Prostate gland (tissue), 2 donors: ENCODE data around the gene DNAJC1. TPM values are rescaled to one million over a fixed set of nuclear protein-coding genes. Genes with fewer than 3 reads are reported as not detected.
"Not testable (repeated sequence)": the region's sequence is repeated elsewhere in the genome, so short reads cannot be mapped to it uniquely, and the experiment has no call there.

ENCODE experiments used
- DNase-seq: peaks from one replicate; pipeline ENCODE4 v3.0.0-alpha.2; 2019; ENCODE audit warnings: low spot score
- H3K27ac ChIP-seq, 2 donors: fragments of 200-600 bp; sonication (generic); 2 replicates each; pipeline ENCODE4 v1.5.1; 2017 to 2019
- H3K27me3 ChIP-seq: fragments of 200-600 bp; sonication (generic); replicated peaks from 2 replicates; pipeline ENCODE4 v1.5.1; 2019; ENCODE audit not compliant: insufficient read depth
- H3K36me3 ChIP-seq, 2 donors: fragments of 200-600 bp; sonication (generic); 1 replicate in 1 of 2; 2 replicates in 1 of 2; pipeline versions ENCODE4 v1.5.1 to v1.8.1; 2017 to 2019
- H3K4me1 ChIP-seq: fragments of 200-600 bp; sonication (generic); replicated peaks from 2 replicates; pipeline ENCODE4 v1.5.1; 2019
- H3K4me3 ChIP-seq, 2 donors: fragments of 200-600 bp; sonication (generic); 2 replicates each; pipeline ENCODE4 v1.5.1; 2017 to 2019
- H3K9me3 ChIP-seq: fragments of 200-600 bp; sonication (generic); 2 replicates; pipeline ENCODE4 v1.5.1; 2017
- POLR2A ChIP-seq: fragments of 450-650 bp; IDR thresholded peaks from one replicate; pipeline ENCODE4 v1.6.1; 2016; ENCODE audit warnings: antibody characterized with exemption, mild to moderate bottlenecking
- POLR2AphosphoS5 ChIP-seq: sonication (generic); formaldehyde crosslinking; IDR thresholded peaks from one replicate; pipeline ENCODE4 v1.6.1; 2017; ENCODE audit warnings: antibody characterized with exemption
- WGBS: methylation state at CpG from one replicate; pipeline ENCODE4 v1.1.5; 2018; 5-methylcytosine and 5-hydroxymethylcytosine counted together
- intact Hi-C: fragments of 100-400 bp; cut with DNase I; formaldehyde crosslinking; loops from one replicate; pipeline ENCODE4 v1.14.2; 2022
- total RNA-seq, 2 donors: library from RNA; depleted of rRNA; stranded (reverse); fragments of >200 nt; gene quantifications; one replicate each; pipeline ENCODE4 v1.1.0, GENCODE V29; 2016
- TF ChIP-seq, protein P1 (sequence below), 4 experiments: fragments of 200-600 bp in 2 of 4; fragments of 450-650 bp in 2 of 4; sonication (generic) in 2 of 4; IDR thresholded peaks; 1 replicate in 3 of 4; 2 replicates in 1 of 4; pipeline ENCODE4 v1.5.1; 2016 to 2019; ENCODE audit warnings: antibody characterized with exemption in 4 of 4, mild to moderate bottlenecking in 2 of 4, moderate library complexity in 2 of 4

The DNAJC1 gene
- total RNA-seq, 2 donors from 2014 or later: 62.8 to 89.3 TPM

- no peak for DNase-seq
- no peaks in the 10 kb centered on the region for H3K4me1 ChIP-seq
- H3K27me3 ChIP-seq: no peaks in the 10 kb centered on the region
- intact Hi-C loops: no loop called here
- TF ChIP-seq, protein P1, sequence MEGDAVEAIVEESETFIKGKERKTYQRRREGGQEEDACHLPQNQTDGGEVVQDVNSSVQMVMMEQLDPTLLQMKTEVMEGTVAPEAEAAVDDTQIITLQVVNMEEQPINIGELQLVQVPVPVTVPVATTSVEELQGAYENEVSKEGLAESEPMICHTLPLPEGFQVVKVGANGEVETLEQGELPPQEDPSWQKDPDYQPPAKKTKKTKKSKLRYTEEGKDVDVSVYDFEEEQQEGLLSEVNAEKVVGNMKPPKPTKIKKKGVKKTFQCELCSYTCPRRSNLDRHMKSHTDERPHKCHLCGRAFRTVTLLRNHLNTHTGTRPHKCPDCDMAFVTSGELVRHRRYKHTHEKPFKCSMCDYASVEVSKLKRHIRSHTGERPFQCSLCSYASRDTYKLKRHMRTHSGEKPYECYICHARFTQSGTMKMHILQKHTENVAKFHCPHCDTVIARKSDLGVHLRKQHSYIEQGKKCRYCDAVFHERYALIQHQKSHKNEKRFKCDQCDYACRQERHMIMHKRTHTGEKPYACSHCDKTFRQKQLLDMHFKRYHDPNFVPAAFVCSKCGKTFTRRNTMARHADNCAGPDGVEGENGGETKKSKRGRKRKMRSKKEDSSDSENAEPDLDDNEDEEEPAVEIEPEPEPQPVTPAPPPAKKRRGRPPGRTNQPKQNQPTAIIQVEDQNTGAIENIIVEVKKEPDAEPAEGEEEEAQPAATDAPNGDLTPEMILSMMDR (IDR thresholded peaks at IDR 0.05): no peak
- no peak for TF ChIP-seq POLR2AphosphoS5
- no peak for TF ChIP-seq POLR2A
- WGBS: 97% methylated on average over 1 of the region's 1 CpG
- no peaks in the 10 kb centered on the region for H3K9me3 ChIP-seq
- no peak overlapping the region for H3K4me3 ChIP-seq
- H3K27ac ChIP-seq: no peak overlapping the region
- no peaks in the 10 kb centered on the region for H3K36me3 ChIP-seq
Measured at GRCh38 chr10:21860718-21861117, 142.8 kb downstream of the DNAJC1 start.

GRCh38 chr10:21858455-21858854 is 145.1 kb downstream of the DNAJC1 start:
- Histone ChIP-seq H3K36me3 (no peaks in the 10 kb centered on the region), H3K4me1 (no peaks in the 10 kb centered on the region), H3K4me3 (no peak overlapping the region), H3K27me3 (no peaks in the 10 kb centered on the region), H3K9me3 (no peaks in the 10 kb centered on the region), H3K27ac (no peak overlapping the region)
- intact Hi-C loops: no loop called here
- 50% methylated on average over 2 of the region's 2 CpGs for WGBS
- DNase-seq: no peak
- TF ChIP-seq POLR2A: no peak
- TF ChIP-seq POLR2AphosphoS5: no peak
- TF ChIP-seq, protein P1 (IDR thresholded peaks at IDR 0.05): no peak

GRCh38 chr10:21849607-21850006 is 153.9 kb downstream of the DNAJC1 start:
- H3K27me3 ChIP-seq: no peaks in the 10 kb centered on the region
- no peak for DNase-seq
- H3K4me1 ChIP-seq: no peaks in the 10 kb centered on the region
- no peaks in the 10 kb centered on the region for H3K36me3 ChIP-seq
- intact Hi-C loops: no loop called here
- WGBS: 95% methylated on average over 1 of the region's 1 CpG
- H3K4me3 ChIP-seq: no peak overlapping the region
- no peaks in the 10 kb centered on the region for H3K9me3 ChIP-seq
- TF ChIP-seq POLR2AphosphoS5 (no peak), POLR2A (no peak)
- TF ChIP-seq, protein P1 (IDR thresholded peaks at IDR 0.05): no peak
- no peak overlapping the region for H3K27ac ChIP-seq

- TF ChIP-seq POLR2A: no peak
- no peak overlapping the region for H3K4me3 ChIP-seq
- 100% methylated on average over 1 of the region's 1 CpG for WGBS
- no peaks in the 10 kb centered on the region for H3K27me3 ChIP-seq
- H3K27ac ChIP-seq: no peak overlapping the region
- intact Hi-C loops: no loop called here
- H3K4me1 ChIP-seq: no peaks in the 10 kb centered on the region
- H3K9me3 ChIP-seq: no peaks in the 10 kb centered on the region
- DNase-seq: no peak
- H3K36me3 ChIP-seq: no peaks in the 10 kb centered on the region
Measured at GRCh38 chr10:21843645-21844044, 159.9 kb downstream of the DNAJC1 start.

DNA sequence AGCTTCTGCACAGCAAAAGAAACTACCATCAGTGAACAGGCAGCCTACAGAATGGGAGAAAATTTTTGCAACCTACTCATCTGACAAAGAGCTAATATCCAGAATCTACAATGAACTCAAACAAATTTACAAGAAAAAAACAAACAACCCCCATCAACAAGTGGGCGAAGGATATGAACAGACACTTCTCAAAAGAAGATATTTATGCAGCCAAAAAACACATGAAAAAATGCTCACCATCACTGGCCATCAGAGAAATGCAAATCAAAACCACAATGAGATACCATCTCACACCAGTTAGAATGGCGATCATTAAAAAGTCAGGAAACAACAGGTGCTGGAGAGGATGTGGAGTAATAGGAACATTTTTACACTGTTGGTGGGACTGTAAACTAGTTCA is 162.3 kb downstream of the DNAJC1 start:
- 94% methylated on average over 1 of the region's 2 CpGs for WGBS
- not testable (repeated sequence) for H3K36me3 ChIP-seq, H3K9me3 ChIP-seq

GRCh38 chr10:21837487-21837886 is 166.0 kb downstream of the DNAJC1 start:
- H3K27me3 ChIP-seq, H3K27ac ChIP-seq, H3K36me3 ChIP-seq, DNase-seq, H3K4me3 ChIP-seq, intact Hi-C loops, H3K9me3 ChIP-seq, H3K4me1 ChIP-seq: not testable (repeated sequence)
- over 99% methylated on average over 17 of the region's 29 CpGs for WGBS

More for the DNA sequence above, 162.3 kb downstream of the DNAJC1 start:
- H3K4me1 ChIP-seq, intact Hi-C loops, H3K4me3 ChIP-seq, DNase-seq, H3K27ac ChIP-seq, H3K27me3 ChIP-seq: not testable (repeated sequence)

- H3K4me3 ChIP-seq, H3K9me3 ChIP-seq, H3K4me1 ChIP-seq, H3K27me3 ChIP-seq, H3K27ac ChIP-seq, DNase-seq, intact Hi-C loops, H3K36me3 ChIP-seq: not testable (repeated sequence)
- 91% methylated on average over 10 of the region's 10 CpGs for WGBS
Measured at GRCh38 chr10:21834574-21834973, 169.0 kb downstream of the DNAJC1 start.
